ENCODE results near the gene ZHX3. TPM values are rescaled to one million over a fixed set of nuclear protein-coding genes. Genes with fewer than 3 reads are reported as not detected.

The ZHX3 gene, protein sequence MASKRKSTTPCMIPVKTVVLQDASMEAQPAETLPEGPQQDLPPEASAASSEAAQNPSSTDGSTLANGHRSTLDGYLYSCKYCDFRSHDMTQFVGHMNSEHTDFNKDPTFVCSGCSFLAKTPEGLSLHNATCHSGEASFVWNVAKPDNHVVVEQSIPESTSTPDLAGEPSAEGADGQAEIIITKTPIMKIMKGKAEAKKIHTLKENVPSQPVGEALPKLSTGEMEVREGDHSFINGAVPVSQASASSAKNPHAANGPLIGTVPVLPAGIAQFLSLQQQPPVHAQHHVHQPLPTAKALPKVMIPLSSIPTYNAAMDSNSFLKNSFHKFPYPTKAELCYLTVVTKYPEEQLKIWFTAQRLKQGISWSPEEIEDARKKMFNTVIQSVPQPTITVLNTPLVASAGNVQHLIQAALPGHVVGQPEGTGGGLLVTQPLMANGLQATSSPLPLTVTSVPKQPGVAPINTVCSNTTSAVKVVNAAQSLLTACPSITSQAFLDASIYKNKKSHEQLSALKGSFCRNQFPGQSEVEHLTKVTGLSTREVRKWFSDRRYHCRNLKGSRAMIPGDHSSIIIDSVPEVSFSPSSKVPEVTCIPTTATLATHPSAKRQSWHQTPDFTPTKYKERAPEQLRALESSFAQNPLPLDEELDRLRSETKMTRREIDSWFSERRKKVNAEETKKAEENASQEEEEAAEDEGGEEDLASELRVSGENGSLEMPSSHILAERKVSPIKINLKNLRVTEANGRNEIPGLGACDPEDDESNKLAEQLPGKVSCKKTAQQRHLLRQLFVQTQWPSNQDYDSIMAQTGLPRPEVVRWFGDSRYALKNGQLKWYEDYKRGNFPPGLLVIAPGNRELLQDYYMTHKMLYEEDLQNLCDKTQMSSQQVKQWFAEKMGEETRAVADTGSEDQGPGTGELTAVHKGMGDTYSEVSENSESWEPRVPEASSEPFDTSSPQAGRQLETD
- 3.4 TPM for polyA plus RNA-seq

DNA sequence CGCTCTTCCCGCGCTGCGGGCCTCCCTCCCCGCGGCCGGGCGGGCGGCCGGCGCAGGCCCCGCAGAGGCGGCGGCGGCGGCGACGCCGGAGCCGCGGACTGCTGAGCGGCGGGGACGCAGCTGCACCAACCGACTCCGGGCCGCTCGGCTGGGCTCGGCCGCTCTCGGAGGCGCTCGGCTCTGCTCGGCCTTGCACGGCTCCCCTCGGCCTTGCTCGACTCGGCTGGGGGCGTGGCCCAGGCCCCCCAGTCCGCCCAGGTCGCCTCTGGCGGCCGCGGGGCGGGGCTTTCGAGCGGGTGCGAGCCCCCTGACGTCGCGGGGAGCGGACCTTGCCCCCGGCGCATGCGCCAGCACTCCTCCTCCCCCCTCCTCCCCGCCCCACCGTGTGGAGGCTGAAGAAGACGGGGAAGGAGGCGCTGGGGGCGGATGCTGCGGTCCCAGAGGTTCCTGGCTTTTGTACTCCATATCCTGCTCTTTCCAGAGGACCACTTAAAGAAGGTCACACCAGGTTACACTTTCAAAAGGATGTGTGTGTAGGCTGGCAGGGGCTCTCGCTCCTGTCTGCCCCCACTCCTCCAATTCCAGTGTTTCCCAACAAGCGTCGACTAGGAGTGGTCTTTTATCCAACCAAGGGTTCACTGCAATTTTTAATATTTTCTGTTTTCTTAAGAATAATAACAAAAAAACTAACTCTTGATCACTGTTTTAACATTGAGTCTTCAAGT is at the start of gene ZHX3:
ZHX3 (minus strand) TSS at position 186 of the 725 bp plus-strand sequence. CDS start 112,815 bp downstream, outside the sequence.
- no peaks in the 10 kb centered on the region for H3K36me3 Mint-ChIP-seq
- peak within 1 kb of the TSS; percentile 88 to 94 (median 92) for H3K4me3 Mint-ChIP-seq
- no peaks in the 10 kb centered on the region for H3K9me3 Mint-ChIP-seq
- H3K27me3 Mint-ChIP-seq: no peaks in the 10 kb centered on the region
- peak within 1 kb of the TSS; percentile 82 to 89 (median 86) for H3K27ac Mint-ChIP-seq
- peaks cover 10 to 20% (median 15%) of the 10 kb centered on the region in 3 donors for H3K4me1 Mint-ChIP-seq

DNA sequence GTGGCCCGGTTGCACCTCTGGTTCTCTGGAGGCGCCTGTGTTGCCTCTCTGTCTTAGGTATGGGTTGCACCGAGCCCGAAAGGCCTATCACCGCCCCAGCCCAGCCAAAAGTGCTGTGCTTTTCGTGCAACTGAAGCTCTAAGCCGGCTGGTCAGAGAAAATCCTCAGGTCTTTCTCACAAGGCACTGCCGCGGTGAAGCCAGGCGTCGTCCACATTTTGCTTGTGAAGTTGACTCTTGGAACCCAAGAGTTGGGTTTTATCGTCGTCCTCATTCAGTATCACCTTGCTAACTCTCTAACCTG is 49.8 kb upstream of the ZHX3 start:
- Mint-ChIP-seq H3K27ac (no peak overlapping the region), H3K9me3 (peaks cover 0 to 6% (median 3%) of the 10 kb centered on the region in 3 donors), H3K36me3 (peaks cover 2% of the 10 kb centered on the region), H3K4me3 (no peak overlapping the region), H3K27me3 (peaks cover 24% of the 10 kb centered on the region), H3K4me1 (no peaks in the 10 kb centered on the region)

DNA sequence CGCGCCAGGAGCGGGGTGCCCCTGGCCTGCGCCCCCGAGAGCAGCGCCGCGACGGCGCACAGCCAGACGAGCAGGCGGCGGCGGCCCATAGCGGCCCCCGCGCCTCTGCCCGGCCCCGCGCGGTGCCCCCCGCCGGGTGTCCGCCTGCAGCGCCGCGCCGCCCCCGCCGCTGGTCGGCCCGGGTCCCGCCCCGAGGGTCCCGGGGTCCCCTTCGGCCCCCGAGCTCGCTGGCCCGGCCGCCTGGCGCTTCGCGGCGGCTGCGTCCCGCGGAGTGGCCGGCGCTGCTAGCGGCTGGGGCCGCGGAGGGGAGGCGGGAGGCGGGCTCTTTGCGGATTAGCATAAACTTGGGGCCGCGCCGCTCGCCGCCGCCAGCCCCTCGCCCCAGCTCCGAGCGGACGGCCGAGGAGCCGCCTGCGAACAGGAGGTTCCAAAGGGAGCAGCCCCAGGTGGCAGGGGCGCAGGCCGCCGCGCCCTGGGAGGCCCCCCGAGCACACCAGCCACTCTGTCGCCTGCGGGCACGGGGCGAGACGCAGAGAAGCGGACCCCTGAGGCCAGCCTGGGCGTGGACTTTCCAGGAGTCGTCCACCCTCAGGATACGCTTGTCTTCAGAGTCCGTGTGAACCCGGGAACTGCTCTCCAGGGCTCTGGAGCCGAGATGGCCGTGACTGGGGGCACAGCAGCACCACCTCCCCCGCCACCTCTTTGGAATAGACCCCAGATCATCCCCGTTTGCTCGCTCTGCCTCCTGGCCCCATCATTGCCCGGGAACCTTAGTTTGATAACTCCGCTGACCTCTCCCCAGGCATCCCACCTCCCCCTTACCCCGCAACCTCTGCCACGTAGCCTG is 49.2 kb upstream of the ZHX3 start, which contains the start of gene EMILIN3:
EMILIN3 (minus strand) TSS at position 273 of the 847 bp plus-strand sequence; CDS start at position 89, 184 bp downstream.
- H3K4me1 Mint-ChIP-seq: no peaks in the 10 kb centered on the region
- H3K36me3 Mint-ChIP-seq: peaks cover 2% of the 10 kb centered on the region
- no peak within 1 kb of the TSS for H3K27ac Mint-ChIP-seq
- peaks cover 24% of the 10 kb centered on the region for H3K27me3 Mint-ChIP-seq
- H3K9me3 Mint-ChIP-seq: peaks cover 0 to 6% (median 3%) of the 10 kb centered on the region in 3 donors
- H3K4me3 Mint-ChIP-seq: no peak within 1 kb of the TSS

DNA sequence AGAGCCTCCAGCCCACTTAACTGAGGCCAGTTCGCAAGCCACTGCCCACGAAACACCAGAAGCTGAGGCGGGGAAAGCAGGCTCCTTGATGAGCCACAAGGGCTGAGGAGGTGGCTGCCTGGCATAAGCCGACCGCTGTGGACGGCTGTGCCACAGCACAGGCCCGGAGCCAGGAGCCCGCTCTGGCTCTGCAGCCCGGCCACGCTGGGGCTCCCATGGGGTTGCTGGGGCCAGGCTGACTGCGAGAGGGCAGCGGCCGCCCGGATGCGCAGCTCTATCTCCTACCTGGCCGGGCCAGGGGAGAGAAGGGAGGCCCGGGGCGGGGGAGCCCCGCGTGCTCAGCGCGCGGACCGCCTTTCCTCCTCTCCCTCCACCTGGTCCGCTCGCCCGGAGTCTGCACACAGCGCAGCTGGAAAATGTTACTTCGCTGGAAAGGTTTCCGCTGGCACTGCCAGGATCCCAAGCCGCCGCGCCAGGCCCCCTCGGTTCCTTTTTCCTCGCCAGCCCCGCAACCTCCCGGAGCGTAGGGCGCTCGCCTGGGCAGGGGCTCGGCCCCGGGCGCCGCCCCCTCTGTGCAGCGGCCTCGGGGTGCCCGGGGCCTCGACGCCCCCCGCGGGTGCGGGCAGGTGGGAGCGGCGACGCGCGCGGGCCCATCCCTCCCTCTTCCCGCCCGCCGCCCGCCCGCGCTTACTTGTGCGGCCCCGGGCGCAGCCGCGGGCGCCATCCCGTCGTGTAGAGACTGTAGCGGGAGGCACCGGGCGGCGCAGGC is 48.4 kb upstream of the ZHX3 start:
- H3K4me1 Mint-ChIP-seq: no peaks in the 10 kb centered on the region
- no peak overlapping the region for H3K4me3 Mint-ChIP-seq
- peaks cover 21% of the 10 kb centered on the region for H3K27me3 Mint-ChIP-seq
- H3K36me3 Mint-ChIP-seq: no peaks in the 10 kb centered on the region
- H3K9me3 Mint-ChIP-seq: peaks cover 0 to 1% (median 0%) of the 10 kb centered on the region in 3 donors
- no peak overlapping the region for H3K27ac Mint-ChIP-seq

DNA sequence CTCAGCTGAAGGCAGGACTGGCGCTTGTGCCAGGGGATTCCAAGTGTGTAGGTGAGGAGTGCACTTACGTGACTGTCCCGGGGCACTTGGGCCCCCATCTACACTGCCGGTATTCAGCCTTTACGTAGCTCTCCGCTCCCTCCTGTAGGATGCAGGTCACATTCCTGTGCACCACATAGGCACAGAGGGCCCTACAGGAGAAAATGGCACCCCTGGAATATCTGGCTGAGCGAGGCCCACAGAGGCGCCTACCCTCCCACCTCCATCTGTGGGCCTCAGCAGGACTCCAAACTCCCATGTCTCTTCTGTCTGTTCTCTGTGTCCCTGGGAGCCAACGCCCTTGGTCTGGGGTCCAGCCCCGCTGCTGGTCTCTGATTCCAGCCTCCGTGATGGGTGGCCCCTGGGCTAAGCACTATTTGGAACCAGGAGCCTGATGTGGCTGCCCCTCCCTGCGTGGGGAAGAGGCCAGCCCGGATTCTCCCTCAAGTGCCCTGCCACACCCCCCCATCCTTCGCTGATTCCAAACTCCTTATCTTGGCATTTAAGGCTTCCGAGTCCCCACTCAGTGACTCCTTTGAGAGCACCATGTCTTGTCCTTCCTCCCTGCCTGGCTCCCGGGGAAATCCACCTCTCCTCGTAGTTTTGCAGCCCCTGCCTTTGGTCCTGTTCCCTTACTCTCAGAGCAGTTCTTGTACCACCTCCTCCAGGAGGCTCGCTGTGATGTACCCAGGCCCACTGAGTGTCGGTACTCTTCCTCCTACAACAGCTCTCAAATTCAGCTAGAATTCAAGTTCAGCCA is 47.6 kb upstream of the ZHX3 start:
- H3K4me3 Mint-ChIP-seq: no peak overlapping the region
- no peaks in the 10 kb centered on the region for H3K4me1 Mint-ChIP-seq
- H3K27me3 Mint-ChIP-seq: peaks cover 21% of the 10 kb centered on the region
- H3K36me3 Mint-ChIP-seq: no peaks in the 10 kb centered on the region
- no peak overlapping the region for H3K27ac Mint-ChIP-seq
- no peaks in the 10 kb centered on the region for H3K9me3 Mint-ChIP-seq

DNA sequence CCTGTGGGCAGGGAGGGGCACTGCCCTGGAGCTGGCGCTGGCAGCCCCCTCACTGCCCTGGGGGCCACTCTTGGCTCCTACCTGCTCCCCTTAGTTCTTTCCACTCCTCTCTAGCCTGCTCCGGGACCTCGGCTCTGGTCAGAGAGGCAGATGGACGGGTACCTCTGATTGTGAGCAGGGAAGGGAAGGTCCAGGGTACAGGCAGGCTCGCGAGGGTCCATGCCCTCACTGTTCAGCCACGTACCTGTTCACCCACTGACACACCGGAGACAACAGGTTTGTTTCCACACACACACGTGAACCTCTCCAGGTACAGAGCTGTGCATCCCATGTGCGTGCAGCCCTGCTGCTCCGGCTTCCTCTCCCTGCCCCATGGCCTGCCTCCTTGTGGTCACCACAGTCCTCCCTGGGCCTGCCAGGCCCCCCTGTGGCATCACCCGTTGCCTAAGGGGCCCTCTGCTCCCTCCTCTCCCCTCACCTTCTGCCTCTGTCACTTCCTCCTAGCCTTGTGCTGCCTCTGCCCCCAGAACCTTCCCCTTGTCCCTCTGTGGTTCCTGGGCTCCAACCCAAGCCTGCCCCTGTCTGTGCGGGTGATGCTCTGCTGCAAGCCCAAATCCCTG is 46.8 kb upstream of the ZHX3 start:
- Mint-ChIP-seq H3K9me3 (no peaks in the 10 kb centered on the region), H3K4me3 (no peak overlapping the region), H3K4me1 (no peaks in the 10 kb centered on the region), H3K27me3 (peaks cover 20% of the 10 kb centered on the region), H3K36me3 (no peaks in the 10 kb centered on the region), H3K27ac (no peak overlapping the region)

DNA sequence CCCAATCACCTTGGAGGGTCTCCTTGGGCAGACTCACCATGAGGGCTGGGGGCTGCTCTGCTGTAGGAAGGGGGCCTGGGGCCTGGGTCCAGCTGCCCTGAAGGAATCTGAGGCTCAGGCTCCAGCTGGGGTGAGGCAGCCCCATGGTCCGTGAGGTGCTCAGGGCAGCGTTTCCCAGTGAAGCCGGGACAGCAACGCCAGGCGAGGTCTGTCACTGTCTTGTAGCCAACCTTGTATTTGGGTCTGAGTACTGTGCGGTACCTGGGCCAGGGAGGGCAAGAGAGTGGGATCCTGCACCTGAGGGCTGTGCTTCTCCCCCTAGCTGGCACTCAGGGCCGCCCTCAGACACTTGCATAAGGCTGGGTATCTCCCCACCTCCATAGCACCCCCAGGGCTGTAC is 46.1 kb upstream of the ZHX3 start:
- H3K36me3 Mint-ChIP-seq: no peaks in the 10 kb centered on the region
- H3K27ac Mint-ChIP-seq: no peak overlapping the region
- H3K9me3 Mint-ChIP-seq: no peaks in the 10 kb centered on the region
- no peaks in the 10 kb centered on the region for H3K4me1 Mint-ChIP-seq
- no peak overlapping the region for H3K4me3 Mint-ChIP-seq
- peaks cover 15% of the 10 kb centered on the region for H3K27me3 Mint-ChIP-seq

DNA sequence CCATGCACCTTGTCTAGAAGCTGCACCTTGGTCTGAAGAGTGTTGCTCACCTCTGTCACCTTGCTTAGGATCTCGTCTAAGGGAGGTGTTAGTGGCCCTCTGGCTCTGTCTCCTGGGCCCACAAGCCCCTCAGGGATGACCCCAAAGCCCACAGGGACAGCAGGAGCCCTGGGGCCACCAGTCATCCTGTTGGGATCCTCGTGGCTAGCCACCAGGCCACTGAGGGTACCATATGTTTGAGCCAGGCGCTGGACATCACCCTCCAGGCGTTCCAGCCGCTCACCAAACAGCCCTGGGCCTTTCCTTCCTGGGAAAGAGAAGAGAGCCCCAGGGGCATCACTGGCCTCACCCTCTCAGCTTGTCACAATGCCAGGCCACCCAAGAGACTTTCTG is 45.2 kb upstream of the ZHX3 start:
- Mint-ChIP-seq H3K9me3 (no peaks in the 10 kb centered on the region), H3K27me3 (peaks cover 14% of the 10 kb centered on the region), H3K4me3 (no peak overlapping the region), H3K36me3 (no peaks in the 10 kb centered on the region), H3K27ac (no peak overlapping the region), H3K4me1 (no peaks in the 10 kb centered on the region)

DNA sequence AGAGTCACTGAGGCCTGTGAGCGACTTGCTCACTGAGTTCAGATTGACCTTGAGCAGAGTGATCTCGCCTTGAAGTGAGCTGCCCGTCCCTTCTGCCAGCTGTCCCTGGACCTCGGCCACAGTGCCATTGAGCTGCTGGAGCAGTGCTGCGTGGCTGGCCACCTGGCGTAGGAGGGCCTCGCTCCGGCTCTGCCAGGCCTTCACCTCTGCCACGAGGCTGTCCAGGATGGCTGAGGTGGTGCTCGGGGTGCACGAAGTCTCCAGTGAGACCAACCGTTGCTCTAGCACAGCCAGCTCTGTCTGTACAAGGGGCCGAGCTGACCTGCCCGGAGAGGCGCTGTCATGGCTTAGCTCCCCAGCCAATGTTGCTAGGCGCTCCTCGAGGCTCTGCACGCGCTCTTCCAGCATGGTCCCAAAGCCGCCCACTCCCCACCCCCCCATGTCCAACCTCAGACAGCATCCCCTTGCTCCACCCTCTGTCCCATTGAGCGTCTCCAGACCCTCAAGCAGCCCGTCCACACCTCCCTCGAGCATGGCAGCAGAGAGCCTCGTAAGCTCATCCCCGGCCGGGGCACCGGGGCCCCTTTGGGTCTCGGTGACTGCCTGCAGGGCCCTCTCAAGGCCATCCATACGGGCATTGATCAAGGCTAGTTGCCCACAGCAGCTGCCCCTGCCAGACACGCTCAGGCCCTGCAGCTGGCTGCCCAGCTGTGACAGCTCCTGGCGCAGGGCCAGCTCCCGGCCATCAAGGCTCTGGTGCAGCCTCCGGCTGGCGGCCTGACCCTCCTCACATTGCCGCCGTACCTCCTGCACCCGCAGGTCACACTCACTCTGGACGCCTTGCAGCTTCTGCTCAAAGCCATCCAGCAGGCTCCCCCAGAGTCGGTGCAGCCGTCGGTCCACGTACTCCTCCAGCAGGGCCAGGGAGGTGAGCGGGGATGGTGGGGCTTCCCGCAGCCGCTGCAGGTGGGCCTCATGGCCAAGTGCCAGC is 44.5 kb upstream of the ZHX3 start:
- no peaks in the 10 kb centered on the region for H3K4me1 Mint-ChIP-seq
- H3K9me3 Mint-ChIP-seq: no peaks in the 10 kb centered on the region
- peaks cover 7% of the 10 kb centered on the region for H3K27me3 Mint-ChIP-seq
- no peak overlapping the region for H3K4me3 Mint-ChIP-seq
- H3K27ac Mint-ChIP-seq: no peak overlapping the region
- H3K36me3 Mint-ChIP-seq: no peaks in the 10 kb centered on the region

DNA sequence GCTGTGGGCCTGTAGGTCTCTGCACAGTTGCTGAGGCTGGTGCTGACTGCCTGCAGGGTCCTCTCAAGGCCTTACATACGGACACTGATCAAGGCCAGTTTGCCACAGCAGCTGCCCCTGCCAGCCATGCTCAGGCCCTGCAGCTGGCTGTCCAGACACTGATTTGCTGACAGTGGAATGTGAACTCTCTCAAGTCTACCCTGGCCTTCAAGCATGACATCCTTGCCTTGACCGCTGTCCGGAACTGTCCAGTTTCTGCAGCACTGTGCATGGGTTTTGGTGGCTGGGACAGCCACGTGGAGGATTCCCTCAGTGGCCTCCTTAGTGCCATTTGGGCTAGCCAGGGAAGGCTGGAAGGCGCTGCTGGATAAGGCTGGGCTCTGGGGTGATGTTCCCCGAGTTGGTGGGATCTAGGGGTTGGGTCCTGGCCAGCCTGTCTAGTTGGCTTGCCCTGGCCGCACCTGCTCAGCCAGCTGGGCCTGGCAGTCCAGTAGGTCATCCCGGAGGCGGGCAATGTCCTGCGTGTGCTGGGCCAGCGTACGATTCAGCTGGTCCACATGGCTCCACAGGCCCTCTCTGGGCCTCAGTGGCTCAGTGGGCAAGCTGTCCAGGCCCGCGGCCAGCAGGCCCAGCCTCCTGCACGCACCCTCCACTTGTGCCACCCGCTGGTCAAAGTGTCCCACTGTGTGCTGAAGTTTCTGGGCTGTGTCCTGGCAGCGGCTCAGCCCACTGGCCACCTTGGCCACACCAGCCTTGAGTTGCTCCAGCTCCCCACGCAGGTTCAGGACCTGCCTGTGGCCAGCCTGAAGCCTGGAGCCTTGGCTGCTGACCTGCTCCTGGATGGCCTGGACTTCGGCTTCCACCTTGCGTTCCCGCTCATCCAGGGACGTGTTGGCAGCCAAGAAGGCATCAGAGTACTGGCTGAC is 43.6 kb upstream of the ZHX3 start:
- Mint-ChIP-seq H3K4me3 (no peak overlapping the region), H3K36me3 (no peaks in the 10 kb centered on the region), H3K4me1 (no peaks in the 10 kb centered on the region), H3K27me3 (peaks cover 6% of the 10 kb centered on the region), H3K9me3 (no peaks in the 10 kb centered on the region), H3K27ac (no peak overlapping the region)

DNA sequence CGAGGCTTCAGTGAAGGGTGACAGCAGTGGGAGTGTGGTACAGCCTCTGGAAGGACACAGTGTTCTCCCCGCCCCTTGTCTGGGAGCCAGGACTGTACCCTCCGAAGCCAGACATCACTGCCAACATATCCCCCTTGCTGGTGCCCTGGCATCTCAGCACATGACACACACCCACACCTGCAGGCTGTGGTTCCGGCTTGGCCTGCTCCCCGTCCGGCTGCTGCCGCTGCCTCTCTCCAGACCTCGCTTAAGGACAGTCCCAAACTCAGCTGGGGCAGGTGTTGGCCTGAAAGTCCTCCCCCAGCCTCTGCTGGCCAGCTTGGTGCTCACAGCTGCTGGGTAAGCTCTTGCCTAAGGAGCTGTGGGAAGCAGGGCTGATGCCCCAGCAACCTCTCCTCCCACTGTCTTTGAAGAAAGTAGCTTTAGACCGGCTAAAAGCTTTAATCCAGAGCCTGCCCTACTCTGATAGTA is 42.0 kb upstream of the ZHX3 start:
- Mint-ChIP-seq H3K4me3 (no peak overlapping the region), H3K27ac (no peak overlapping the region), H3K9me3 (no peaks in the 10 kb centered on the region), H3K36me3 (no peaks in the 10 kb centered on the region), H3K27me3 (no peaks in the 10 kb centered on the region), H3K4me1 (no peaks in the 10 kb centered on the region)

Data from IgD-negative memory B cell (primary cell).